A549 treated with Hydrocortisone at 1 μM for 4 hours (cell line): ENCODE data around the gene UCHL1. TPM values are rescaled to one million over a fixed set of nuclear protein-coding genes. Genes with fewer than 3 reads are reported as not detected.

Experiments
- total RNA-seq: library from RNA; stranded (reverse); fragments of 200-300 nt; extraction: Qiagen RNA extraction; gene quantifications from 5 replicates; pipeline ENCODE4 v1.2.3, GENCODE V29; 2022

UCHL1 gene
- 924 to 986 TPM (median 958 TPM) in 5 replicates for total RNA-seq

GRCh38 chr4:41256740-41257256 is at the start of gene UCHL1:
Gene UCHL1, plus strand, starts transcription at chr4:41256928. Its CDS starts 49 bp downstream, at chr4:41256977.

DNA sequence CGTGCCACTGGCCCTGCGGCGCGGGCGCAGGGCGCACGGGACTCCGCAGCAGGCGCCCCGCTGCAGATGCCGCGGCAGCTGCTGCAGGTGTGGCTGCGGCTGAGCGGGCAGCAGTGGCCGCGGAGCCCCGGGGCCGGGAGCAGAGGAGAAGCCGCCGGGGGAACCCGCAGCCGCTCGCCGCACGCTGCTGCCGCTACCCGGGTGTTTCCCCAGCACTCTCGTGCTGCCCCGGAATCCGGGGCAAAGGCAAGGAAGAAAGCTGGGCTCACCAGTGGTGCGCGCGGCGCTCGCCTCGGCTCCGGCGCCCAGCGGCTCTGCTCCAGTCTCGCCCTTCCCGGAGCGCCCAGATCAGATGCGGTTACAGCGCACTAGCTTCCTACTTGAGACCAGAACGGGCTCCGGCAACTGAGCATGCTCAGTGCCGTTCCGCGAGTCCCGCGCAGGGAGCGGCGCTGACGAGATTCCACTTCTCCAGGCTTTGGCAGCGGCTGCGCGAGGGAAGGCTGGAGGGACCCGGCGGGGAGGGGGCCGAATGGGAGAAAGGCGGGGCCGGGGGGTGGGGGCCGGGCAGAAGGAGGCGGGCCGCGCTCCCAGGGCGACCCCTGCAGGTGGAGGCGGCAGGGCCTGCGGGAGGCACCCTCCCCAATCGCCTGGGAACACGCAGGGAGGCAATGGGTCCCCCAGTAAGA is 42.4 kb upstream of the UCHL1 start, which contains the start of gene APBB2:
APBB2 (minus strand) TSS at position 407 of the 689 bp plus-strand sequence. CDS start 181,288 bp downstream, outside the sequence.

Other genes with a start within 250 kb of the UCHL1 start
- gene APBB2, start 42.4 kb upstream of the UCHL1 start, total RNA-seq, result 7.3 to 14.1 TPM (median 11.4 TPM) in 5 replicates